A549 (cell line): Measurements from ENCODE around the gene PPL. TPM values are rescaled to one million over a fixed set of nuclear protein-coding genes. Genes with fewer than 3 reads are reported as not detected.
A peak's percentile ranks its signal among the peaks of the same experiment; 100 is the strongest.

Experiments used
- ATAC-seq, 2 experiments: fragments of 200-7000 bp in 1 of 2; fragments of >200 bp in 1 of 2; cut with Nextera tagmentation in 1 of 2; cut with Tn5 transposase in 1 of 2; 3 replicates each; pipeline versions ENCODE4 v1.8.0 to v1.9.1; 2018 to 2020; ENCODE audit warnings: mild to moderate bottlenecking in 1 of 2, moderate library complexity in 1 of 2
- CTCF ChIA-PET: fragments of 300-600 bp; sonication (Branson Sonifier 250); formaldehyde crosslinking; extraction: SDS; loops from one replicate; lab custom pipeline; 2021; ENCODE audit warnings: antibody characterized with exemption, inconsistent platforms; lab: Yijun Ruan, JAX
- POLR2A ChIA-PET: fragments of 350-600 bp; formaldehyde crosslinking; extraction: SDS; loops from one replicate; lab custom pipeline; 2021; ENCODE audit warnings: antibody characterized with exemption, inconsistent platforms; lab: Yijun Ruan, JAX
- DNase-seq, 2 experiments: peaks; one replicate each; pipeline versions ENCODE4 v3.0.0 to v3.0.0-alpha.2; 2011 to 2016; ENCODE audit warnings: low read depth in 1 of 2, low spot score in 1 of 2
- FAIRE-seq: peaks from 2 replicates; lab custom pipeline; 2011; peaks lifted over from hg19 to GRCh38; lab: Jason Lieb, UNC
- H3K27ac ChIP-seq, 2 experiments: fragments of >200 bp; sonication (Bioruptor Twin); formaldehyde crosslinking; 3 replicates each; pipeline ENCODE4 v1.5.1; 2016 to 2017
- H3K4me1 ChIP-seq: fragments of >200 bp; sonication (Bioruptor Twin); formaldehyde crosslinking; 3 replicates; pipeline ENCODE4 v1.6.1; 2016
- H3K4me2 ChIP-seq: fragments of >200 bp; sonication (Bioruptor Twin); formaldehyde crosslinking; 3 replicates; pipeline ENCODE4 v1.6.1; 2016
- H3K4me3 ChIP-seq: fragments of >200 bp; sonication (Bioruptor Twin); formaldehyde crosslinking; 3 replicates; pipeline ENCODE4 v1.5.1; 2016
- H3K9me3 ChIP-seq: fragments of >200 bp; sonication (Bioruptor Twin); formaldehyde crosslinking; 3 replicates; pipeline ENCODE4 v1.6.1; 2016
- ATOH8 ChIP-seq: fragments of 250-450 bp; sonication (Bioruptor Pico); IDR thresholded peaks from 2 replicates; pipeline ENCODE4 v1.5.0; 2020; ENCODE audit warnings: low read depth, mild to moderate bottlenecking, moderate library complexity
- CBX2 ChIP-seq: fragments of 200-600 bp; sonication (generic); IDR thresholded peaks from 2 replicates; pipeline ENCODE4 v1.6.1; 2016; ENCODE audit warnings: low read depth, mild to moderate bottlenecking, borderline replicate concordance
- CTCF ChIP-seq: fragments of >200 bp; sonication (Bioruptor Twin); formaldehyde crosslinking; IDR thresholded peaks from 3 replicates; pipeline ENCODE4 v1.5.1; 2016
- E2F6 ChIP-seq: IDR thresholded peaks from 2 replicates; pipeline ENCODE4 v1.6.1; 2012; ENCODE audit warnings: low read depth, borderline replicate concordance
- EP300 ChIP-seq, 2 experiments: fragments of >200 bp; sonication (Bioruptor Twin); formaldehyde crosslinking; IDR thresholded peaks; 2 replicates in 1 of 2; 3 replicates in 1 of 2; pipeline ENCODE4 v1.6.1; 2016 to 2017
- HDAC2 ChIP-seq: fragments of 200-600 bp; sonication (generic); IDR thresholded peaks from 2 replicates; pipeline ENCODE4 v1.6.1; 2016
- HEYL ChIP-seq: fragments of 250-450 bp; sonication (Bioruptor Pico); IDR thresholded peaks from 2 replicates; pipeline ENCODE4 v1.8.0; 2021; ENCODE audit warnings: mild to moderate bottlenecking, moderate library complexity
- HOXA7 ChIP-seq: fragments of 250-450 bp; sonication (Bioruptor Pico); IDR thresholded peaks from 2 replicates; pipeline ENCODE4 v1.5.0; 2020; ENCODE audit warnings: mild to moderate bottlenecking, moderate library complexity
- KDM5A ChIP-seq: fragments of 200-600 bp; sonication (generic); IDR thresholded peaks from 2 replicates; pipeline ENCODE4 v1.6.1; 2016; ENCODE audit warnings: antibody characterized with exemption, mild to moderate bottlenecking
- MAZ ChIP-seq: fragments of 150-350 bp; IDR thresholded peaks from 2 replicates; pipeline ENCODE4 v1.6.1; 2014; ENCODE audit warnings: antibody characterized with exemption, low read depth, low read length, borderline replicate concordance
- NR3C1 ChIP-seq: fragments of >200 bp; sonication (Bioruptor Twin); formaldehyde crosslinking; IDR thresholded peaks from 3 replicates; pipeline ENCODE4 v1.6.1; 2017
- PHF8 ChIP-seq: fragments of 200-600 bp; sonication (generic); IDR thresholded peaks from 2 replicates; pipeline ENCODE4 v1.6.1; 2016; ENCODE audit warnings: low read depth, mild to moderate bottlenecking, antibody characterized with exemption, moderate library complexity, borderline replicate concordance
- POLR2A ChIP-seq: IDR thresholded peaks from 2 replicates; pipeline ENCODE4 v1.6.1; 2012; ENCODE audit warnings: mild to moderate bottlenecking, low read length
- RAD21 ChIP-seq, 2 experiments: fragments of >200 bp in 1 of 2; sonication (Bioruptor Twin) in 1 of 2; formaldehyde crosslinking in 1 of 2; IDR thresholded peaks in 1 of 2; conservative IDR thresholded peaks in 1 of 2; 2 replicates in 1 of 2; 3 replicates in 1 of 2; pipeline ENCODE4 v1.6.1; 2012 to 2018; ENCODE audit warnings: inconsistent platforms in 1 of 2
- RARB ChIP-seq: fragments of 250-450 bp; sonication (Bioruptor Pico); IDR thresholded peaks from 2 replicates; pipeline ENCODE4 v1.8.0; 2021; ENCODE audit warnings: mild to moderate bottlenecking, moderate library complexity
- TFCP2L1 ChIP-seq: fragments of 250-450 bp; sonication (Bioruptor Pico); IDR thresholded peaks from 2 replicates; pipeline ENCODE4 v1.5.0; 2021; ENCODE audit warnings: mild to moderate bottlenecking
- TP53 ChIP-seq: fragments of 250-450 bp; sonication (Bioruptor Pico); IDR thresholded peaks from 2 replicates; pipeline ENCODE4 v1.5.0; 2021; ENCODE audit warnings: mild to moderate bottlenecking, moderate library complexity
- USF2 ChIP-seq: fragments of 450-650 bp; IDR thresholded peaks from 2 replicates; pipeline ENCODE4 v1.6.1; 2014; ENCODE audit warnings: antibody characterized with exemption
- WGBS: methylation state at CpG from one replicate; pipeline ENCODE4 v1.1.6; 2017; ENCODE audit errors: missing lambda C conversion rate; 5-methylcytosine and 5-hydroxymethylcytosine counted together
- polyA plus RNA-seq, 4 experiments: library from polyadenylated mRNA; depleted of rRNA in 3 of 4; stranded (reverse); fragments of >200 nt; fragmentation: RNase III in 1 of 4; extraction: RNeasy Plus Mini Kit Qiagen cat#74134 plus additional on column Dnase treatment in 1 of 4; gene quantifications; 2 replicates in 3 of 4; 3 replicates in 1 of 4; pipeline ENCODE4 v1.2.3, GENCODE V29; 2011 to 2017

PPL gene
- polyA plus RNA-seq, 2 of the 4 experiments (the other 2 are of a cell fraction): 1.8 to 2.6 TPM

GRCh38 chr16:4915226-4915761, 21.7 kb downstream of the PPL start:
- no peak overlapping the region for H3K4me3 ChIP-seq
- 79% methylated on average over 11 of the region's 11 CpGs for WGBS
- H3K27ac ChIP-seq: 0 out of 6 replicates have a peak overlapping the region, but pooled peaks of 1 of the 2 experiments have one; percentile 14
- DNase-seq: no peak
- FAIRE-seq: no peak
- ChIA-PET POLR2A (no interaction called here), CTCF (interaction anchor here (1.0 to 2.0 kb wide), 2 partner anchors 19 to 21 kb away, joined by 3 to 6 read pairs; partner anchors contain the start of gene PPL)
- ATAC-seq: no peak
- TF ChIP-seq MAZ (no peak), POLR2A (no peak), KDM5A (no peak), RARB (no peak), TP53 (CRISPR knock-in tag) (no peak), RAD21 (conservative IDR thresholded peaks at IDR 0.05 in 1 of 2, IDR thresholded peaks at IDR 0.05 in 1 of 2) (no peak), HEYL (CRISPR knock-in tag) (no peak)
- no peak overlapping the region for H3K4me2 ChIP-seq
- H3K4me1 ChIP-seq: peaks cover 8% of the 10 kb centered on the region; the same call in 2 of the 3 replicates
- no peaks in the 10 kb centered on the region for H3K9me3 ChIP-seq

GRCh38 chr16:4914528-4915225, 22.3 kb downstream of the PPL start:
- no peak for DNase-seq
- TF ChIP-seq ATOH8 (CRISPR knock-in tag) (no peak), E2F6 (no peak), HDAC2 (no peak), HOXA7 (CRISPR knock-in tag) (no peak)
- no peak overlapping the region for H3K4me3 ChIP-seq
- no peak for ATAC-seq
- FAIRE-seq: no peak
- H3K4me2 ChIP-seq: no peak overlapping the region
- H3K4me1 ChIP-seq: peaks cover 8% of the 10 kb centered on the region; the same call in 2 of the 3 replicates
- ChIA-PET POLR2A (no interaction called here), CTCF (interaction anchor here (1.0 to 2.0 kb wide), 3 partner anchors 18 to 22 kb away, joined by 3 to 6 read pairs (median 3); partner anchors contain the start of gene PPL)
- 87% methylated on average over 7 of the region's 7 CpGs for WGBS
- H3K9me3 ChIP-seq: no peaks in the 10 kb centered on the region
- 0 out of 6 replicates have a peak overlapping the region, but pooled peaks of 1 of the 2 experiments have one; percentile 14 for H3K27ac ChIP-seq

- ATAC-seq: no peak
- Histone ChIP-seq H3K27ac (peak overlapping the region in 1 of 2 experiments; percentile 39; a peak in 1 of 6 replicates), H3K9me3 (no peaks in the 10 kb centered on the region), H3K4me3 (no peak overlapping the region), H3K4me2 (no peak overlapping the region), H3K4me1 (peaks cover 8% of the 10 kb centered on the region; the same call in 2 of the 3 replicates)
- 90% methylated on average over 11 of the region's 15 CpGs for WGBS
- no peak for TF ChIP-seq HDAC2
- no peak for TF ChIP-seq PHF8
- TF ChIP-seq CTCF: no peak
- no peak for TF ChIP-seq ATOH8 (CRISPR knock-in tag)
- TF ChIP-seq NR3C1: no peak
- no peak for TF ChIP-seq USF2
- TF ChIP-seq EP300 (IDR thresholded peaks at IDR 0.05): no peak
- no peak for TF ChIP-seq TFCP2L1
- TF ChIP-seq CBX2: no peak
- POLR2A ChIA-PET: no interaction called here
- CTCF ChIA-PET: interaction anchor here (1.1 to 1.5 kb wide), 3 partner anchors 22 to 50 kb away, joined by 3 read pairs; no protein-coding TSS in a partner anchor
- DNase-seq: no peak
- no peak for FAIRE-seq
These were observed 23.0 kb downstream of the PPL start for GRCh38 chr16:4913774-4914525.
